RWPE1 (cell line): ENCODE results near the gene C2CD2.

Experiments used
- CTCF ChIA-PET: fragments of 350-600 bp; sonication (Branson Sonifier 250); formaldehyde crosslinking; extraction: SDS; loops from one replicate; lab custom pipeline; 2021; lab: Yijun Ruan, JAX
- POLR2A ChIA-PET: fragments of 400-600 bp; formaldehyde crosslinking; extraction: SDS; loops from one replicate; lab custom pipeline; 2020; ENCODE audit warnings: antibody characterized with exemption; ENCODE audit not compliant: low non-redundant PET; lab: Yijun Ruan, JAX
- DNase-seq: peaks from one replicate; pipeline ENCODE4 v3.0.0; 2012; ENCODE audit warnings: low spot score
- H3K27ac ChIP-seq: fragments of 450-650 bp; 2 replicates; pipeline ENCODE4 v1.5.1; 2017
- CTCF ChIP-seq: fragments of 450-650 bp; conservative IDR thresholded peaks from 2 replicates; pipeline ENCODE4 v1.5.1; 2017; ENCODE audit warnings: low read depth, mild to moderate bottlenecking

C2CD2 gene

GRCh38 chr21:41916888-41917433 lies 36.9 kb downstream of the C2CD2 start:
- ChIA-PET POLR2A (no interaction called here), CTCF (no interaction called here)
- TF ChIP-seq CTCF: no peak
- H3K27ac ChIP-seq: no peak overlapping the region
- DNase-seq: no peak

GRCh38 chr21:41914965-41915364 lies 38.9 kb downstream of the C2CD2 start:
- CTCF ChIA-PET: interaction anchor here (0.7 kb wide), 1 partner anchor 193 kb away, joined by 4 read pairs; no protein-coding TSS in a partner anchor
- POLR2A ChIA-PET: no interaction called here
- H3K27ac ChIP-seq: no peak overlapping the region
- TF ChIP-seq CTCF: no peak
- DNase-seq: no peak

- POLR2A ChIA-PET: no interaction called here
- CTCF ChIA-PET: no interaction called here
- DNase-seq: no peak
- H3K27ac ChIP-seq: no peak overlapping the region
- TF ChIP-seq CTCF: no peak
These were observed 39.5 kb downstream of the C2CD2 start for GRCh38 chr21:41914358-41914757.

GRCh38 chr21:41913230-41913629 lies 40.6 kb downstream of the C2CD2 start:
- CTCF ChIA-PET: no interaction called here
- POLR2A ChIA-PET: no interaction called here

GRCh38 chr21:41908829-41909228 lies 45.0 kb downstream of the C2CD2 start:
- ChIA-PET POLR2A (no interaction called here), CTCF (no interaction called here)
- TF ChIP-seq CTCF: no peak
- no peak for DNase-seq
- H3K27ac ChIP-seq: no peak overlapping the region

More at GRCh38 chr21:41913230-41913629, 40.6 kb downstream of the C2CD2 start:
- H3K27ac ChIP-seq: no peak overlapping the region
- no peak for TF ChIP-seq CTCF
- no peak for DNase-seq

- no peak for TF ChIP-seq CTCF
- no peak for DNase-seq
- CTCF ChIA-PET: no interaction called here
- H3K27ac ChIP-seq: no peak overlapping the region
- POLR2A ChIA-PET: no interaction called here
These were observed 46.1 kb downstream of the C2CD2 start for GRCh38 chr21:41907496-41908258.
